Glutamatergic neuron (in vitro differentiated cells): ENCODE measurements around the gene ADIPOR2. TPM values are rescaled to one million over a fixed set of nuclear protein-coding genes. Genes with fewer than 3 reads are reported as not detected.
"Not testable (repeated sequence)": the region's sequence is repeated elsewhere in the genome, so short reads cannot be mapped to it uniquely, and the experiment has no call there.

Experiments used
- DNase-seq: peaks from one replicate; pipeline ENCODE4 v3.0.0; 2022
- H3K27ac Mint-ChIP-seq: one replicate; pipeline ENCODE4 v1.8.0; 2020; ENCODE audit warnings: mild to moderate bottlenecking, mixed read lengths, inconsistent platforms; ENCODE audit not compliant: unreplicated experiment
- H3K27me3 Mint-ChIP-seq: one replicate; pipeline ENCODE4 v1.8.0; 2020; ENCODE audit warnings: mild to moderate bottlenecking, moderate library complexity, mixed read lengths, inconsistent platforms; ENCODE audit not compliant: unreplicated experiment
- H3K36me3 Mint-ChIP-seq: one replicate; pipeline ENCODE4 v1.8.0; 2020; ENCODE audit warnings: mild to moderate bottlenecking, mixed read lengths, inconsistent platforms; ENCODE audit not compliant: unreplicated experiment
- H3K4me1 Mint-ChIP-seq: one replicate; pipeline ENCODE4 v1.8.0; 2020; ENCODE audit warnings: mild to moderate bottlenecking, low read depth, mixed read lengths, inconsistent platforms; ENCODE audit not compliant: unreplicated experiment
- H3K4me3 Mint-ChIP-seq: one replicate; pipeline ENCODE4 v1.8.0; 2020; ENCODE audit warnings: mild to moderate bottlenecking, mixed read lengths, inconsistent platforms; ENCODE audit not compliant: unreplicated experiment
- H3K9me3 Mint-ChIP-seq: one replicate; pipeline ENCODE4 v1.8.0; 2020; ENCODE audit warnings: mild to moderate bottlenecking, moderate library complexity, mixed read lengths, inconsistent platforms; ENCODE audit not compliant: unreplicated experiment
- CTCF ChIP-seq: fragments of 200-600 bp; sonication (generic); IDR thresholded peaks from one replicate; pipeline ENCODE4 v1.5.0; 2021; ENCODE audit not compliant: partially characterized antibody, unreplicated experiment
- total RNA-seq: library from RNA; stranded (reverse); fragmentation: NEBNext Ultra II Directional; extraction: Animal tissue kit (Norgen Biotek cat#: 25700); gene quantifications from one replicate; pipeline ENCODE4 v1.2.1, GENCODE V29; 2021; ENCODE audit not compliant: unreplicated experiment

ADIPOR2 gene
- total RNA-seq, 1 donor from 2014 or later, result 43.3 TPM

GRCh38 chr12:1703771-1704722, 13.2 kb downstream of the ADIPOR2 start:
- Mint-ChIP-seq H3K36me3 (no peaks in the 10 kb centered on the region), H3K27me3 (no peaks in the 10 kb centered on the region), H3K4me1 (no peaks in the 10 kb centered on the region), H3K4me3 (no peak overlapping the region), H3K9me3 (no peaks in the 10 kb centered on the region), H3K27ac (no peak overlapping the region)
- no peak for TF ChIP-seq CTCF
- no peak for DNase-seq

GRCh38 chr12:1705774-1706631, 15.1 kb downstream of the ADIPOR2 start:
- Mint-ChIP-seq H3K27me3 (peaks cover 4% of the 10 kb centered on the region), H3K4me1 (no peaks in the 10 kb centered on the region), H3K9me3 (no peaks in the 10 kb centered on the region), H3K27ac (no peak overlapping the region), H3K36me3 (no peaks in the 10 kb centered on the region), H3K4me3 (no peak overlapping the region)
- no peak for DNase-seq
- TF ChIP-seq CTCF, result no peak

GRCh38 chr12:1706632-1706980, 15.7 kb downstream of the ADIPOR2 start:
- DNase-seq, result no peak
- Mint-ChIP-seq H3K4me1 (peaks cover 2% of the 10 kb centered on the region), H3K4me3 (no peak overlapping the region), H3K27ac (no peak overlapping the region), H3K9me3 (no peaks in the 10 kb centered on the region), H3K27me3 (peaks cover 4% of the 10 kb centered on the region), H3K36me3 (no peaks in the 10 kb centered on the region)
- no peak for TF ChIP-seq CTCF

DNA sequence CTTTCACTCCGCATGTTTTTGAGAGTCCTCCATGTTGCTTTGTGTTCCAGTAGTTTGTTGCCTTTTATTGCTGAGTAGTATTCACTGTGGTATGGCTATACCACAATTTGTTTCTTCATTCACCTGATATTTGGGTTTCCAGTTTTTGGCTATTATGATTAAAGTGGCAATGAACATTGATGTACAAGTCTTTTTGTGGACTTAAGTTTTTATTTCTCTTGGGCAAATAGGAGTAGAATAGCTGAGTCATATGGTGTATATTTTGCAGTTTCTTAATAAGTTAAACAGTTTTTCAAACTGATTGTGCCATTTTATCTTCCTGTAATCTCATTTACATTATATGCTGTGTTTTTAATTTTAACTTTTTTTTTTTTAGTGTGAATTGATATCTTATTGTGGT, 16.2 kb downstream of the ADIPOR2 start:
- peaks cover 4% of the 10 kb centered on the region for H3K27me3 Mint-ChIP-seq
- no peak overlapping the region for H3K4me3 Mint-ChIP-seq
- H3K27ac Mint-ChIP-seq, result no peak overlapping the region

DNA sequence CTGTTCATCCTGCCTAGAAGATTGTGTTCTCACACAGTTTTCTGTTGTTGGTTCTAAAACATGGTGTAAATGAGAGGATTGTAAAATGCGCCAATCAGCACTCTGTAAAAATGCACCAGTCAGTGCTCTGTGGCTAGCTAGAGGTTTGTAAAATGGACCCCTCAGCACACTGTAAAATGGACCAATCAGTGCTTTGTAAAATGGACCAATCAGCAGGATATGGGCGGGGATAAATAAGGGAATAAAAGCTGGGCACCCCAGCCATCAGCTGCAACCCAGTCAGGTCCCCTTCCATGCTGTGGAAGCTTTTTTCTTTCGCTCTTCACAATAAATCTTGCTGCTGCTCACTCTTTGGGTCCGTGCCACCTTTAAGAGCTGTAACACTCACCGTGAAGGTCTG, 19.1 kb downstream of the ADIPOR2 start:
- H3K27ac Mint-ChIP-seq, result not testable (repeated sequence)

More for the DNA sequence above, 16.2 kb downstream of the ADIPOR2 start:
- DNase-seq, result no peak
- Mint-ChIP-seq H3K9me3 (no peaks in the 10 kb centered on the region), H3K36me3 (no peaks in the 10 kb centered on the region), H3K4me1 (peaks cover 6% of the 10 kb centered on the region)
- no peak for TF ChIP-seq CTCF

GRCh38 chr12:1710870-1711269, 20.0 kb downstream of the ADIPOR2 start:
- not testable (repeated sequence) for H3K27me3 Mint-ChIP-seq

More for the DNA sequence above, 19.1 kb downstream of the ADIPOR2 start:
- not testable (repeated sequence) for H3K4me1 Mint-ChIP-seq, H3K9me3 Mint-ChIP-seq, DNase-seq, H3K27me3 Mint-ChIP-seq, H3K4me3 Mint-ChIP-seq
- peaks cover 10% of the 10 kb centered on the region for H3K36me3 Mint-ChIP-seq

DNA sequence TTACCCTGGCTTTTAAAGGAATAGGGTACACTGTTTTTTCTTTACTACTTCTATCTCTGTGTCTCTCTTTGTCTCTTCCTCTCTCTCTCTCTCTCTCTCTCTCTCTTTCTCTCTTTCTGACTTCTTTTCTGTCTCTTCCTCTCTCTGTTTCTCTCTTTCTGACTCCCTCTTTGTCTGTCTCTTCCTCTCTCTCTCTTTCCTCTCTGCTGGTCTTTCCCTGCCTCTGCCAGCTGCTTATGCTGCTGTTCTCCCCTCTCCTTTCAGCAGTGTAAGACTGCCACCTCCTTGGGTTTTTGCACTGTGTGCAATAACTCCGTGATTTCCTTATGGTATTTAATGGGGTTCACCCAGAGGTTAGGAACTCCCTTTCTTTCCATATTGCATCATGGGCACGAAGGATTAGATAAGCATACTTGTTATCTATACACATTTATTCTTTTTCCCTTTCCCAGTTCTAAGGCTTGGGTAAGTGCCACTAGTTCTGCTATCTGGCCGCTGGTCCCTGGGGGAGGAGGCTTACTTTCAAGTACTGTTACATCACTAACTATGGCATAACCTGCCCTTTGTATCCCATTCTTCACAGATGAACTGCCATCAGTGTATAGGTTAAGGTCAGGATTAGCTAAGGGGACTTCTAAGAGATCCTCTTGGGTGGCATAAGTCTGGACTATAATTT, 20.8 kb downstream of the ADIPOR2 start:
- H3K9me3 Mint-ChIP-seq, H3K27me3 Mint-ChIP-seq, H3K27ac Mint-ChIP-seq, H3K4me3 Mint-ChIP-seq, H3K4me1 Mint-ChIP-seq, DNase-seq: not testable (repeated sequence)
- H3K36me3 Mint-ChIP-seq, result peaks cover 12% of the 10 kb centered on the region

More at GRCh38 chr12:1710870-1711269, 20.0 kb downstream of the ADIPOR2 start:
- H3K4me3 Mint-ChIP-seq, H3K4me1 Mint-ChIP-seq, H3K9me3 Mint-ChIP-seq, H3K27ac Mint-ChIP-seq, DNase-seq: not testable (repeated sequence)
- peaks cover 12% of the 10 kb centered on the region for H3K36me3 Mint-ChIP-seq
